Esophagus (tissue), 2 donors: ENCODE data around the gene AFTPH. TPM values are rescaled to one million over a fixed set of nuclear protein-coding genes. Genes with fewer than 3 reads are reported as not detected.

Source experiments
- H3K27ac ChIP-seq, 2 donors: one replicate each; pipeline ENCODE4 v1.5.1; 2013; ENCODE audit warnings: low read depth in 2 of 2, mild to moderate bottlenecking in 2 of 2, inconsistent platforms in 1 of 2, low read length in 1 of 2, moderate library complexity in 1 of 2
- H3K27me3 ChIP-seq, 2 donors: one replicate each; pipeline ENCODE4 v1.6.1; 2013; ENCODE audit warnings: low read length in 2 of 2, control low read depth in 1 of 2, mild to moderate bottlenecking in 1 of 2; ENCODE audit not compliant: insufficient read depth in 2 of 2, control insufficient read depth in 1 of 2
- H3K36me3 ChIP-seq, 2 donors: one replicate each; pipeline ENCODE4 v1.6.1; 2013; ENCODE audit warnings: low read length in 1 of 2; ENCODE audit not compliant: control insufficient read depth in 2 of 2, insufficient read depth in 2 of 2
- H3K4me1 ChIP-seq, 2 donors: one replicate each; pipeline ENCODE4 v1.6.1; 2013; ENCODE audit warnings: low read length in 1 of 2; ENCODE audit not compliant: control insufficient read depth in 2 of 2, insufficient read depth in 2 of 2
- H3K4me3 ChIP-seq, 2 donors: one replicate each; pipeline ENCODE4 v1.5.1; 2013; ENCODE audit warnings: low read length in 2 of 2, mild to moderate bottlenecking in 2 of 2, low read depth in 1 of 2, moderate library complexity in 1 of 2
- H3K9me3 ChIP-seq, 2 donors: one replicate each; pipeline ENCODE4 v1.6.1; 2013; ENCODE audit warnings: mild to moderate bottlenecking in 2 of 2, low read depth in 1 of 2, low read length in 1 of 2, moderate library complexity in 1 of 2; ENCODE audit not compliant: control insufficient read depth in 2 of 2, insufficient read depth in 1 of 2
- WGBS, 2 donors: extraction: QIAGEN DNeasy Blood & Tissue Kit; methylation state at CpG; one replicate each; pipeline ENCODE4 v1.1.7; 2013; 5-methylcytosine and 5-hydroxymethylcytosine counted together
- polyA plus RNA-seq, 2 donors: library from polyadenylated mRNA; stranded (reverse); fragments of 200-250 nt; gene quantifications; one replicate each; pipeline ENCODE4 v1.2.3, GENCODE V29; 2013
- donor health status: healthy with polysubstance abuse.
- donor health status: Bipolar disorder and iron deficiency.

Gene AFTPH, protein sequence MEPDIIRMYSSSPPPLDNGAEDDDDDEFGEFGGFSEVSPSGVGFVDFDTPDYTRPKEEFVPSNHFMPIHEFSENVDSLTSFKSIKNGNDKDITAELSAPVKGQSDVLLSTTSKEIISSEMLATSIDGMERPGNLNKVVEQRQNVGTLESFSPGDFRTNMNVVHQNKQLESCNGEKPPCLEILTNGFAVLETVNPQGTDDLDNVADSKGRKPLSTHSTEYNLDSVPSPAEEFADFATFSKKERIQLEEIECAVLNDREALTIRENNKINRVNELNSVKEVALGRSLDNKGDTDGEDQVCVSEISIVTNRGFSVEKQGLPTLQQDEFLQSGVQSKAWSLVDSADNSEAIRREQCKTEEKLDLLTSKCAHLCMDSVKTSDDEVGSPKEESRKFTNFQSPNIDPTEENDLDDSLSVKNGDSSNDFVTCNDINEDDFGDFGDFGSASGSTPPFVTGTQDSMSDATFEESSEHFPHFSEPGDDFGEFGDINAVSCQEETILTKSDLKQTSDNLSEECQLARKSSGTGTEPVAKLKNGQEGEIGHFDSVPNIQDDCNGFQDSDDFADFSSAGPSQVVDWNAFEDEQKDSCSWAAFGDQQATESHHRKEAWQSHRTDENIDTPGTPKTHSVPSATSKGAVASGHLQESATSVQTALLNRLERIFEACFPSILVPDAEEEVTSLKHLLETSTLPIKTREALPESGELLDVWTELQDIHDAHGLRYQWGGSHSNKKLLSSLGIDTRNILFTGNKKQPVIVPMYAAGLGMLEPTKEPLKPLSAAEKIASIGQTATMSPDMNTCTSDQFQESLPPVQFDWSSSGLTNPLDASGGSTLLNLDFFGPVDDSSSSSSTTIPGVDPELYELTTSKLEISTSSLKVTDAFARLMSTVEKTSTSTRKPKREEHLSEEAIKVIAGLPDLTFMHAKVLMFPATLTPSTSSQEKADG
- polyA plus RNA-seq, result 10 to 100 TPM; 23.1 to 29.2 TPM

DNA sequence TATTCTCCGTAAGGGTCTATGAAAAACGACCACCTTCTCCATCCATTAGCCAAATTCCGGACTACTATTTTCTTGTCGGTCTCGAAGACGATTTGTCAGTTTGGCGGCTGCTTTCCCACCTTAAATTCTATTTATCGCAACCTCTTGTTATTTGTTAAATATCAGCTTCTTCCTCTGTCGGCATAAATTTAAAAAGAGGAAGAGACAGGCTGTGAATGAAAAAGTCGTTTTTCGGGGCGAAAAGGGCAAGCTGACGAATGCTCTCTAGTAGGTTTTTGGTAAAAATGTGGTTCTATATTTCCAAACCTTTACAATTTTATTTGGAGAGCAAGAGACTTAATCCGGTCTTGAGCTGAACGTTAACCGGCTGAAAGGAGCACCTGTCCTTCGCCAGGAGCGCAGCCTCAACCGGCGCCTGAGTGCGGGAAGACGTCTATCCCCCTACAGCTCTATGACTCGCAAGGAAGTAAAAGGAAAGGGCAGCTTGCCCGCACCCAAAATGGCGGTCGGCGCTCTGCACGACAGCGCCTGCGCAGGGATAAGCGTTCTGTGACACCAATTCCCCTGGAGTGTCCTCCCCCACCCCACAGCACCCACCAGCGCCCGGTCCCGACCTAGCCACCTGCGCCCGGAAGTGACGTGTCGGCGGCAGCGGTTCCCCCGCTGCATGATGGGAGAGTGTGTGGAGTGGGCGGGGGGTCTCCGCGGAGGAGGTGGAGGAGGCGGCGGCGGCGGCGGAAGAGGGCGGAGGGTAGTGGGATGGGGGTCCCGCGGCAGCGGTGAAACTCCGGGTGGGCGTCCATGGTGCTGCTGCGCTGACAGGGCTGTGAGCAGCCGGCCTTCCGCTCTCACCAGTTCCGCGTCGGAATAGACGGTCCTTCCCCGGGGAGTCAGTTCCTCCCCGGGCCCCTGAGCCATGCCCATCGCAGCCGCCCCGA lies at the start of gene AFTPH:
AFTPH (plus strand) TSS at position 663 of the 938 bp plus-strand sequence. CDS start 27,147 bp downstream, outside the sequence.
- Histone ChIP-seq H3K9me3 (no peaks in the 10 kb centered on the region), H3K27ac (peak within 1 kb of the TSS; percentile 93), H3K27me3 (no peaks in the 10 kb centered on the region), H3K4me1 (peaks cover 0 to 2% of the 10 kb centered on the region in 2 donors), H3K4me3 (peak within 1 kb of the TSS; percentile 81 to 98), H3K36me3 (no peaks in the 10 kb centered on the region)
- WGBS, 2 donors, result 0% methylated on average over 53 to 67 of the region's 67 CpGs

DNA sequence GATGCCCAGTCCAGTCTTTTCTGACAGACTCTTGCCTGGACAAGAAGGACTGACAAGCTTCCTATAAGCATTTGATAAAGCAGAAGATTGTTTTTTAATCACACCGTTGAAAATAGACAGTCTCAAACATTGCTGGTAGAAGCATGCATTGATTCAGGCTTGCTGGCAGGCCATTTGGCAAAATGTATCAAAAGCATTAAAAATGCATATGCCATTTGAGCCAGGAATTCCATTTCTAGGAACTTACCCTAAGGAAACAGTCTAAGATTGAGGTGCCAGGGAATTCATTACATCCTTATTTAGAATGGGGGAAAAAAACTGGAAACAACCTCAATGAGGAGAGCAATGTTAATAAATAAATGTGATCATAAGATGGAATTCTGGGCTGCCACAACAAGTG lies 49.5 kb upstream of the AFTPH start:
- no peak overlapping the region for H3K27ac ChIP-seq
- H3K27me3 ChIP-seq, result no peaks in the 10 kb centered on the region
- H3K36me3 ChIP-seq, result no peaks in the 10 kb centered on the region
- WGBS, 2 donors, result 45 to 53% methylated on average over 1 of the region's 1 CpG
- H3K4me1 ChIP-seq, result peaks cover 0 to 2% of the 10 kb centered on the region in 2 donors
- H3K4me3 ChIP-seq, result no peak overlapping the region
- H3K9me3 ChIP-seq, result no peaks in the 10 kb centered on the region

DNA sequence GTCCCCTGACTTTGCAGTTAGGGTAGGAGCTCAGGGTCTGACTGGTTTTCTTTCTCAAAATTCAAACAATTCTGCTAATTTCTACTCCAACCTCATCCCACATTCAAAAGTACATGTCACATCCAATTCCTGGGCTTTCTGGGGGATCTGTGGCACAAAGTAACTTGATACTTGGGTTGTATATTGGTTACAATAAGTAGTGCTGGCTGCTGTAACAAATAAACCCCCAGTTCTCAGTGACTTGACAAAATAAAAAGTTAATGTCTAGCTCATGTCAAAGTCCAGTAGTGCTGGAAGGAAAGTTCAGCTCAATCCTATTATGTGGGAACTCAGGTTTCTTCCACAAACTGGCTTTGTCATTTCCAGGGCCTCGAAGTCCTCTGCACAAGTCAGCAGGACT lies 47.1 kb upstream of the AFTPH start:
- H3K36me3 ChIP-seq, result no peaks in the 10 kb centered on the region

DNA sequence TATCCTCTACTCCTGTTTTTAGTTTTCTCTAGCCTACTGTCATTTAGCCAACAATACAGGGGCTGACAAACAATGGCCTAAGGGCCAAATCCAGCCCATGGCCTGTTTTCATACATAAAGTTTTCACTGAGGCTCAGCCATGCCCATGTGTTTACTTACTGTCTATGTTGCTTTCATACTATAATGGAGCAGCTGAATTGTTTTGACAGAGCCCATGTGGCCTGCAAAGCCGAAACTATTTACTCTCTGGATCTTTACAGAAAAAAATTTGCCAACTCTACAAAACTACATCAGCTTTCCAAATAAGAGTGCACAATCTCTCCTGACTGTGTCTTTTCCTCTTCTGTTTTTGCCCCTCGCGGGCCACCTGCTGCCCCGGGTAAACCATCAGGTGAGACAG lies 46.1 kb upstream of the AFTPH start:
- H3K36me3 ChIP-seq, result no peaks in the 10 kb centered on the region
- H3K27me3 ChIP-seq, result no peaks in the 10 kb centered on the region
- 81 to 90% methylated on average over 4 of the region's 4 CpGs for WGBS, 2 donors
- H3K4me1 ChIP-seq, result peaks cover 0 to 2% of the 10 kb centered on the region in 2 donors
- no peak overlapping the region for H3K4me3 ChIP-seq
- no peaks in the 10 kb centered on the region for H3K9me3 ChIP-seq
- no peak overlapping the region for H3K27ac ChIP-seq

More for the DNA sequence above, 47.1 kb upstream of the AFTPH start:
- Histone ChIP-seq H3K4me1 (peaks cover 0 to 2% of the 10 kb centered on the region in 2 donors), H3K9me3 (no peaks in the 10 kb centered on the region), H3K27ac (no peak overlapping the region), H3K27me3 (no peaks in the 10 kb centered on the region), H3K4me3 (no peak overlapping the region)
- 88 to 95% methylated on average over 1 of the region's 1 CpG for WGBS, 2 donors

DNA sequence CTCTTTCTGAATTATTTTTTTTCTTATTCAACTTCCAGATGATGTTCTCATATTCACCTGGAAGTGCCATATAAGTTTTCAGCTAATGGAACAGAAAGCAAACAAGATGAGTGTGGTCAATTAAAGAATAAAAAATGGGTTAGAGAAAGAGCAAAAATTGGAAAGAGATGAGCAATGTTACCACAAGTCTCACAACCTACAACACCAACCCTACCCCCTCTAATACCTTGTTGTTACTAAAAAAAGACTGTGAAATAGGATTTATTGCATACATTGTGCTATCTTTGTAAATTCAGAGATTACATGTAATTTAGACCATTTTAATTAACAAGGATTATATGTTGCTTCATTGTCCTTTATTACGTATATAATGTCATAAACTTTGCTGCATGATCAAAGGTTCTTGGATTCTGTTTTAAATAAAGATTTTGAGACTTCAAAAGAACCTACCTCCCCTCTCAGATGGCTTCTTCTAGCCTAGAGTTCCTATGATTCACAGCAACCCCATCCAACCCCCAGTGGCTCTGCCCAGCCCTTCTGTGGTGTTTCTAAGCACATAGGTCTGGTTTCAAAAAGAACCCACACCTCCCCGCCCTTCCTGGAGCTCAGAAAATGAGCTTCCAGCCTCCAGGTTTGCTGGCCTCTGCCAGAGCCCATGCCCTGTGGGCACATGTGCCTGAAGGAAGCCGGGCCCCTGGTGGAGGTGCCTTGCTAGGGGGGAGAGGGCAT lies 45.5 kb upstream of the AFTPH start:
- no peak overlapping the region for H3K4me3 ChIP-seq
- H3K4me1 ChIP-seq, result peaks cover 0 to 2% of the 10 kb centered on the region in 2 donors
- H3K36me3 ChIP-seq, result no peaks in the 10 kb centered on the region
- peak overlapping the region in 1 of 2 donors; percentile 6 for H3K27ac ChIP-seq
- H3K27me3 ChIP-seq, result no peaks in the 10 kb centered on the region
- WGBS, 2 donors, result 81 to 85% methylated on average over 3 of the region's 3 CpGs
- H3K9me3 ChIP-seq, result no peaks in the 10 kb centered on the region

DNA sequence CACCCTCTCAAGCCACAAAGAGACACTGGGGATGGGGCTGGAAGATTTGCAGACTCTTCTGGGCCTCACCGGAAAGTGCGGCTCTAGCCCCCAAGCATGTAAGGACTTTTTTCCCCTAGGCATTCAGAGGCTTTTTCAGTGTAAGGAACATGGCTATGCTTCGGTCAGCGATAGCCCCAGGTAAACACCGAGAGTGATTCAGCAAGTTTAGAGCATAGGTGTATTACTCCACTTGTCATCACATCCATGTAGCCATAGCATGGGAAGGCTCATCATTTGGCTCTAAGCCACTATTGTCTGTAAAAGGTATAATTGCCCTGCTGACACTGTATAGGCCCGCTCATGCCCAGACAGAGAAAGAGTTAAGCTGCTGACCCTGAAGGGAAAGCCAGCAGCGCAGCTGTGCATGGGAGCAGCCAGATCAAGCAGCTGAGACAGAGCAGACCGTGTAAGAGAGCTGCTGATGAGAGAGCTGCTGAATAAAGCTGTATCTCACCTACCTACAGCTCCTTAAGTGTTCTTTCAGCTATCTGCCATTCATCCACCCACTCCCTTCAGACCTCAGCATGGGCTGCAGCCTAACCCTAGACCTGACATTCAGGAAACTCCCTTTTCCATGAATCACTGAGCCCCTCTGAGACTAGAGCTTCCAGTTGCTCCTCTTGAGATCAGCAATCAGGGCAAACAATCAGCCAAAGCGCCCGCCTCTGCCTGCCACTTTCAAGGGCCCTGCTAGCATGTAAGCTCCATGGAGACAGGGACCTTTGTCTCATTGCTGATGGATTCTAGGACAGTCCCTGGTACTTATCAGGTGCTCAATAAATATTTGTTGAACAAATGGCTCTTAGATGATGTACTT lies 44.6 kb upstream of the AFTPH start:
- Histone ChIP-seq H3K27ac (peak overlapping the region in 1 of 2 donors; percentile 6), H3K36me3 (no peaks in the 10 kb centered on the region), H3K4me3 (no peak overlapping the region), H3K27me3 (no peaks in the 10 kb centered on the region), H3K9me3 (no peaks in the 10 kb centered on the region), H3K4me1 (peaks cover 0 to 2% of the 10 kb centered on the region in 2 donors)
- 85 to 88% methylated on average over 10 of the region's 10 CpGs for WGBS, 2 donors

DNA sequence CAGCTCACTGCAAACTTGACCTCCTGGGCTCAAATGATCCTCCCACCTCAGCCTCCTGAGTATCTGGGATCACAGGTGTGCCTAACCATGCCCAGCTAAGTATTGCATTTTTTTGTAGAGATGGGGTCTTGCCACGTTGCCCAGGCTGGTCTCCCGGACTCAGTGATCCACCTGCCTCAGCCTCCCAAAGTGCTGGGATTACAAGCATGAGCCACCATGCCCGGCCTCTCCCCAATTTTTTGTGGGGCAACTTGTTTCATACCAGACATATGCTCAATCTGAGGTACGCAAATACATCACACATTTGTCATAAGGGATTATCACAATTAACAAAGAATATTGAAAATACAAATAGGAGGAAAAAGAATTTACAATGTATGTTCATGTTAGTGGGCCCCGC lies 42.5 kb upstream of the AFTPH start:
- 93% methylated on average over 5 of the region's 5 CpGs for WGBS, 2 donors

DNA sequence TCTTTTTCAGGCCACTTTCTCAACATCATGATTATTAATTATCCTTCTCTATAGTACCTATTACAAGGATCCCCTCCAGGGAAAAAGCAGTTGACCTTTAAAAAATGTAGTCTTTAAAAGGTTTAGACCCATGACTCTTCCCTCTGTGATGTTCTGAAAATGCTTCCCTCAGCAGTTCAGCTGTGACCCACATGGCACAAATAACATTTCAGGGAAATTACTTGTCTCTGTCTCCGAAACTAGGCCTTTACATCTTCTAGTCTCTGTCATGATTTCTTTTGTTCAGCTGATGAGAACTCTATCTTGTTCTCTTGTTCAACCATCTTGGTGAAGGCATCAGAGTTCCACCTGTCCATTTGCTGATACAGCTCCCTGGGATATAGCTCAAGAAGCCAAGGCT lies 41.9 kb upstream of the AFTPH start:
- no peak overlapping the region for H3K27ac ChIP-seq
- WGBS, 2 donors, result 88 to 89% methylated on average over 1 of the region's 1 CpG

More for the DNA sequence above, 42.5 kb upstream of the AFTPH start:
- H3K4me1 ChIP-seq, result peaks cover 0 to 2% of the 10 kb centered on the region in 2 donors
- H3K36me3 ChIP-seq, result no peaks in the 10 kb centered on the region
- H3K27ac ChIP-seq, result no peak overlapping the region
- H3K27me3 ChIP-seq, result no peaks in the 10 kb centered on the region
- no peak overlapping the region for H3K4me3 ChIP-seq
- H3K9me3 ChIP-seq, result no peaks in the 10 kb centered on the region

More for the DNA sequence above, 41.9 kb upstream of the AFTPH start:
- Histone ChIP-seq H3K27me3 (no peaks in the 10 kb centered on the region), H3K4me3 (no peak overlapping the region), H3K36me3 (no peaks in the 10 kb centered on the region), H3K9me3 (no peaks in the 10 kb centered on the region), H3K4me1 (peaks cover 0 to 2% of the 10 kb centered on the region in 2 donors)
